ENCODE results near the gene B3GNT8.

GRCh38 chr19:41426116-41426841, 895 bp downstream of the B3GNT8 start:
- no peak for TF ChIP-seq CSRNP3 (CRISPR knock-in tag; IDR thresholded peaks at IDR 0.05)
- TF ChIP-seq ZFP30 (CRISPR knock-in tag; IDR thresholded peaks at IDR 0.05) = no peak
- no peak for TF ChIP-seq TCF4 (CRISPR knock-in tag; IDR thresholded peaks at IDR 0.05; ENCODE audit: borderline replicate concordance)
- TF ChIP-seq ARNTL (CRISPR knock-in tag; IDR thresholded peaks at IDR 0.05; ENCODE audit: borderline replicate concordance, low read depth) = no peak
- TF ChIP-seq ZNF70 (CRISPR knock-in tag; IDR thresholded peaks at IDR 0.05) = no peak
- TF ChIP-seq PPARA (CRISPR knock-in tag; IDR thresholded peaks at IDR 0.05; ENCODE audit: borderline replicate concordance) = no peak
- TF ChIP-seq TSHZ2 (CRISPR knock-in tag; IDR thresholded peaks at IDR 0.05) = no peak
- TF ChIP-seq SNAI2 (CRISPR knock-in tag; IDR thresholded peaks at IDR 0.05) = no peak
- no peak for TF ChIP-seq PATZ1 (CRISPR knock-in tag; IDR thresholded peaks at IDR 0.05; ENCODE audit: borderline replicate concordance)
- no peak for TF ChIP-seq ESRRG (CRISPR knock-in tag; IDR thresholded peaks at IDR 0.05)
- no peak for TF ChIP-seq ZNF565 (CRISPR knock-in tag; conservative IDR thresholded peaks at IDR 0.05; ENCODE audit: low read depth)
- no peak for TF ChIP-seq OSR1 (CRISPR knock-in tag; IDR thresholded peaks at IDR 0.05)
- TF ChIP-seq TOX (CRISPR knock-in tag; IDR thresholded peaks at IDR 0.05; ENCODE audit: borderline replicate concordance) = no peak
- no peak for TF ChIP-seq RARB (CRISPR knock-in tag; IDR thresholded peaks at IDR 0.05)

Measured in SK-N-SH treated with all-trans-retinoic acid at 6 μM for 48 hours (cell line).